ENCODE data around the gene DOCK9.

DOCK9 gene

DNA sequence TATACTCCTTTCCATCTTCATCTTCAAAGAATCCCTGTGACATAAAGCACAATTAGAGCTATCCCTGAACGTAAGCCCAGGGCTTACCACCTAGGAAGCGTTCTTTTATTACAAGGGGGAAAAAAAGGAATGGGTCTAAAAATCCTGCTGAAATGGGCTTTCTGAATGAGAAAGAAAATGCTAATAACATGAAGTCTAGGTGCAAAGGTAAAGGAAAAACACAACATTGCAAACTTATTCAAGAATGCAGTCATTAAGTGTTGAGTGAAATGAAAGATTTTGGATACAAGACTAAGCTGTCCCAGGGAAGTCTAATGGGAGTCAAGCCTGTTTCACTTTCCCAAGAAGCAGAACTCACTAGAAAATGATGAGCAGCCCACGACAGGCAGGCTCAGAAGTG, 170.1 kb downstream of the DOCK9 start:
- TF ChIP-seq, protein P1, sequence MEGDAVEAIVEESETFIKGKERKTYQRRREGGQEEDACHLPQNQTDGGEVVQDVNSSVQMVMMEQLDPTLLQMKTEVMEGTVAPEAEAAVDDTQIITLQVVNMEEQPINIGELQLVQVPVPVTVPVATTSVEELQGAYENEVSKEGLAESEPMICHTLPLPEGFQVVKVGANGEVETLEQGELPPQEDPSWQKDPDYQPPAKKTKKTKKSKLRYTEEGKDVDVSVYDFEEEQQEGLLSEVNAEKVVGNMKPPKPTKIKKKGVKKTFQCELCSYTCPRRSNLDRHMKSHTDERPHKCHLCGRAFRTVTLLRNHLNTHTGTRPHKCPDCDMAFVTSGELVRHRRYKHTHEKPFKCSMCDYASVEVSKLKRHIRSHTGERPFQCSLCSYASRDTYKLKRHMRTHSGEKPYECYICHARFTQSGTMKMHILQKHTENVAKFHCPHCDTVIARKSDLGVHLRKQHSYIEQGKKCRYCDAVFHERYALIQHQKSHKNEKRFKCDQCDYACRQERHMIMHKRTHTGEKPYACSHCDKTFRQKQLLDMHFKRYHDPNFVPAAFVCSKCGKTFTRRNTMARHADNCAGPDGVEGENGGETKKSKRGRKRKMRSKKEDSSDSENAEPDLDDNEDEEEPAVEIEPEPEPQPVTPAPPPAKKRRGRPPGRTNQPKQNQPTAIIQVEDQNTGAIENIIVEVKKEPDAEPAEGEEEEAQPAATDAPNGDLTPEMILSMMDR (IDR thresholded peaks at IDR 0.05; ENCODE audit: borderline replicate concordance, insufficient read depth, low read depth, low read length), result no peak
- H3K4me3 ChIP-seq (ENCODE audit: low read depth, low read length), result no peak overlapping the region

DNA sequence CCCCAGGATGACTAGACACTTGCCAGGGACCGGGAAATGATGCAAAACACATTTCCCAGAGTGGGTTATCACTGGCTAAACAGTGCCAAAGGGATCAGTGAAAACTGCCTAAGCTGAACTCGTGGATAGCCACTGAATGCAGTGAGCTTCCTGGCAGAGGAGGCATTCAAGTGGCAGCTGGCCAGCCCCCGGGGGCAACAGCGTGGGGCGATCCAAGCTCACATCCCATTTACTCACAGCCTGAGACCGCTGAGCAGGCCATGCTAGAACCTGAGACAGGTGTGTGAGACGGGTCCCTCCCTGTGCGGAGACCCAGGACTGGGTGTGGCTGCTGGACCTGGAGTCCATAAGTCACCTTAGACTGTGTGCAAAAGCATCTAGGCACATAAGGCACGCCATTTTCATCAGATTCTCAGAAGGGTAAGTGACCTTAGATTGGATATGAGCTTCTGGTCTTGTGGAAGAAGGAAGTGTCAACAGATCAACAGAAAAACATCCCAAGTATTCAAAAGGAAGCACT, 173.5 kb downstream of the DOCK9 start:
- TF ChIP-seq, protein P1 (IDR thresholded peaks at IDR 0.05; ENCODE audit: borderline replicate concordance, insufficient read depth, low read depth, low read length), result no peak
- no peak overlapping the region for H3K4me3 ChIP-seq (ENCODE audit: low read depth, low read length)

DNA sequence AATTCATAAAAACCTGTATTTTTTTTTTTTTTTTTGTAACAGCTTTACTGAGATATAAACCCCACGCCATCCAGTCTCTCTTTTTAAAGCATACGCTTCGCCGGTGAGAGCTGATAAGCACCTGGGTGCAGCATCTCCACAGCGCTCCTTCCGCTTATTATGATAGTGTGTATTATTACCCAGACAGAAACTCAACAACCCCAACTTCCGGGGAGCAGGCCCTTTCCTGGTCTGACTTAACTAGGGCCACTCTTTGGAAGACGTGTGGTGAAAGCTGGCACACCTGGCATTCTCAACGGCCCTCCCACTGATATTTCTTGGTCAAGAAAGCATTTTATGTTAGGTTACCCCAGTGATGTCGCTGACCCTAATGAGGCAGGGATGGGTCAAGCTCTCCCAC, 173.9 kb downstream of the DOCK9 start:
- TF ChIP-seq, protein P1 (IDR thresholded peaks at IDR 0.05; ENCODE audit: borderline replicate concordance, insufficient read depth, low read depth, low read length), result no peak
- no peak overlapping the region for H3K4me3 ChIP-seq (ENCODE audit: low read depth, low read length)

DNA sequence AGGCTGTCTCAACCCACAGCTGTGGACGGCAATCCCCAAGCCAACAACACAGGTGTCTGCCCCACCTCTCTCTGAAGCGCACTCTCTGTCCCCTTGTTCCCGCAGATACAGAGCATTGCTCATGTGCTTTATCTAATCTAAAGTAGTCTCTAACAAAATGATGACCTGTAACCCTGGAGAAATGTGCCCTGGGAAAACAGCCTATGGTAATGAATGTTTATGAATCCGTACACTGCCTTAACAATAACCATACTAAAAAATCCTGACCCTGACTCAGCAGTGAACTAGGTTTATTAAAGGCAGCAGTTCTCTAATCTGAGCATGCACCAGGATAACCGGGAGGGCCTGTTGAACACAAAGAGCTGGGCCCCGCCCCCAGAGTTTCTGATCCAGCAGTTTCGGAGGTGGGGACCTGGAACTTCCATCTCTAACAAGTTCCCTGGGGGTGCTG, 174.7 kb downstream of the DOCK9 start:
- H3K4me3 ChIP-seq (ENCODE audit: low read depth, low read length), result no peak overlapping the region
- TF ChIP-seq, protein P1 (IDR thresholded peaks at IDR 0.05; ENCODE audit: borderline replicate concordance, insufficient read depth, low read depth, low read length), result no peak

DNA sequence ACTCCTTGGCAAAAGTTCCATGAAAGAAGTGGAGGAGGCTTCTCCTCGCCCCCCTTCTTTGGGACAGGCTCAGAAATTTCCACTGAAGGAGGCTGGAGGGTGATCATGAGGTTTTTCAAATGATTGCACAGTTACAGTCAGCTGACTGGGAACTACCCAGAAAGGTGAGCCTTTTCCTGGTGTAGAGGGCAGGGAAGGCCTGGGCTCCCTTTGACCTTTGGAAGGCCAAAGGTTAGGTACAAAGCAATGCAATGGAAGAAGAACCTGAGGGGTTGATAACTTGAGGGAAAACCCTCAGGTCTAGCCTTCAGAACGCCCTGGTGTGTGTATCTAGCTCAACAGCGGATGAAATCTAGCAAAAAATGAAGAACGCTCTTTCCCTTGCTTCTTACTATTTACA, 175.3 kb downstream of the DOCK9 start:
- no peak overlapping the region for H3K4me3 ChIP-seq (ENCODE audit: low read depth, low read length)
- TF ChIP-seq, protein P1 (IDR thresholded peaks at IDR 0.05; ENCODE audit: borderline replicate concordance, insufficient read depth, low read depth, low read length), result no peak

DNA sequence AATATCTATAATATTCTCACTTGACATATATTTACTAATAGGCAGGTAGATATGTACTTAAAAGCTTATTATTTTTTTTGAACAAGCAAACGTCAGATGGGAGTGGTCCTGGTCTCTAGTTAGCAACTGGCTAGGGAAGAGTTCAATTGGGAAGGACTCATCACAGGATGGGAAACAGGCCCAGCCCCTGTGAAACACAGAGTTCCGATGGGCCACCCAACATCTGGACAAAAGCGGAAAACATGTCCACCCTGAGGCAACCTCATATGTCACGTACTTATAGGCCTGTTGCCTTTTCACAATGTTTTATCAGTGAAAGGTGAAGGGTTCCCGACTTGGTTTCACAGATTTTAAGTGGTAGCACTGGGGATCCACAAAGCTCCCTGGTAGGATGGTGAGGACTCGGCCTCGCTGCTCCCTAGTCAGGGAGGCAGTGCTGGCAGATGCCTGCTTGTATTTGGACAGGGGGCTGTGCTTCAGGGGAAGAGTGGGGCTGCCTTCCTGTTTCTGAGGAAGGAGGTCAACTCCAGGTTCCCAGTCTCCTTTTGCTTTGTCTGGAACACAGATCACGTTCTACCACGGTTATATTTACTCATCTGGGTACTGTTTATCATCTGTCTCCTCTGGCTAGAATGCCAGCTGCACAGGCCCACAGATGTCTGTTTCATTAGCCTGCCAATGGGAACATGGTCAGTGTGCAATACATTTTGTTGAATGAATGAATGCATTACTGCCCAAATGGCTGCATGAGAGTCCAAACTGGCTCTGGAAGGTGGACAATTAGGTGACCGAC, 176.0 kb downstream of the DOCK9 start:
- TF ChIP-seq, protein P1 (IDR thresholded peaks at IDR 0.05; ENCODE audit: borderline replicate concordance, insufficient read depth, low read depth, low read length), result no peak
- H3K4me3 ChIP-seq (ENCODE audit: low read depth, low read length), result no peak overlapping the region

DNA sequence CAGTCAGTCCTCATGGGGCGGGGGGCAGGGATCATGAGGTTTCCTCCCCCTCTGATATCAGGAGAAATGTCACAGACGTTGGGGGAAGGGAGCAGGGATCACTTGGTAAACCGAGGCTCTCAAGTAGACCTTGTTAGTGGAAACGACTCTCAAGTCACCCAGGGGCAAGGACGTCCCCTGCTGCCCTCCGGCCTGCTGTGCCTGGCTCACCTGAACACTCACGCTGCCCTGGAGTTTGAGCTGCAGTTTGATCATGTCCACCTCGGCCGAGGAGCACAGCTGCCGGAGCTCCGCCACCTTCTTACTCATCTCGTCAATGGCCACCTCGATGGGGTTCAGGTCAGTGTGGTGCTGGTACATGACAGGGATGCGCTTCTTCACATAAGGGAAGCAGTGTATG, 177.8 kb downstream of the DOCK9 start:
- no peak overlapping the region for H3K4me3 ChIP-seq (ENCODE audit: low read depth, low read length)
- TF ChIP-seq, protein P1 (IDR thresholded peaks at IDR 0.05; ENCODE audit: borderline replicate concordance, insufficient read depth, low read depth, low read length), result no peak
